Upper lobe of left lung (tissue), 4 donors: ENCODE results near the gene ZNF157.

ENCODE experiments used
- CTCF ChIP-seq, 6 experiments: fragments of 450-650 bp in 4 of 6; fragments of 200-600 bp in 2 of 6; sonication (generic) in 2 of 6; IDR thresholded peaks; one replicate each; pipeline ENCODE4 v1.5.1; 2016 to 2019; ENCODE audit warnings: antibody characterized with exemption in 6 of 6
- POLR2A ChIP-seq, 4 donors: fragments of 450-650 bp; IDR thresholded peaks; one replicate each; pipeline ENCODE4 v1.5.1; 2016 to 2017; ENCODE audit warnings: antibody characterized with exemption in 4 of 4, mild to moderate bottlenecking in 2 of 4

- TF ChIP-seq POLR2A (IDR thresholded peaks at IDR 0.05) = no peak
- no peak for TF ChIP-seq CTCF (IDR thresholded peaks at IDR 0.05)
Measured at GRCh38 chrX:47460561-47460960, 90.2 kb downstream of the ZNF157 start.
